Psoas muscle (tissue), 8 donors: Measurements from ENCODE around the gene BCKDK. TPM values are rescaled to one million over a fixed set of nuclear protein-coding genes. Genes with fewer than 3 reads are reported as not detected.

ENCODE experiments used
- ATAC-seq, 4 donors: fragments of 200-7000 bp; cut with Tn5 transposase; one replicate each; pipeline ENCODE4 v1.9.1; 2020; ENCODE audit warnings: moderate library complexity in 3 of 4, mild to moderate bottlenecking in 2 of 4
- DNase-seq, 2 donors: peaks; one replicate each; pipeline ENCODE4 v3.0.0-alpha.2; 2020
- H3K27ac ChIP-seq: fragments of 200-600 bp; one replicate; pipeline ENCODE4 v1.8.0; 2022
- H3K27me3 ChIP-seq, 3 donors: fragments of 200-600 bp in 1 of 3; one replicate each; pipeline versions ENCODE4 v1.6.1 to v1.8.0; 2013 to 2022; ENCODE audit warnings: low read length in 2 of 3, mild to moderate bottlenecking in 2 of 3, moderate library complexity in 1 of 3; ENCODE audit not compliant: insufficient read depth in 3 of 3
- H3K36me3 ChIP-seq, 2 donors: fragments of 200-600 bp in 1 of 2; one replicate each; pipeline versions ENCODE4 v1.6.1 to v1.8.0; 2013 to 2022; ENCODE audit warnings: low read depth in 1 of 2, mild to moderate bottlenecking in 1 of 2, moderate library complexity in 1 of 2; ENCODE audit not compliant: insufficient read depth in 1 of 2
- H3K4me1 ChIP-seq: fragments of 200-600 bp; one replicate; pipeline ENCODE4 v1.8.0; 2022
- H3K4me3 ChIP-seq: fragments of 200-600 bp; one replicate; pipeline ENCODE4 v1.8.0; 2022; ENCODE audit warnings: mild to moderate bottlenecking
- H3K9me3 ChIP-seq: fragments of 200-600 bp; one replicate; pipeline ENCODE4 v1.8.0; 2022
- WGBS, 3 donors: extraction: QIAGEN DNeasy Blood & Tissue Kit; methylation state at CpG; one replicate each; pipeline versions ENCODE4 v1.1.6 to v1.1.7; 2013; 5-methylcytosine and 5-hydroxymethylcytosine counted together
- intact Hi-C, 2 donors: fragments of 100-400 bp; cut with DNase I; formaldehyde crosslinking; loops; one replicate each; pipeline versions ENCODE4 v1.11.0 to v1.14.2; 2022
- polyA plus RNA-seq, 3 donors: library from polyadenylated mRNA; stranded (reverse); fragments of 200-250 nt; gene quantifications; one replicate each; pipeline ENCODE4 v1.2.3, GENCODE V29; 2013
- total RNA-seq, 4 donors: library from RNA; stranded (reverse); fragmentation: NEBNext Ultra II Directional in 2 of 4; extraction: Animal tissue kit (Norgen Biotek cat#: 25700) in 2 of 4; gene quantifications; one replicate each; pipeline versions ENCODE4 v1.2.1 to v1.2.4, GENCODE V29; 2021 to 2023
- TF ChIP-seq, protein P1 (sequence below): fragments of 200-600 bp; IDR thresholded peaks from one replicate; pipeline ENCODE4 v1.8.0; 2022; ENCODE audit warnings: antibody characterized with exemption
- donor health status: healthy with polysubstance abuse.
- donor health status: DM: no; HTN: no; CAD: no; lungs with moderate emphysema.
- donor health status: Bipolar disorder and iron deficiency.
- donor health status: healthy.
- donor health status: DM: yes; HTN: yes; CAD: no.
- donor health status: DM: no; HTN: no; CAD: no.
- donor health status: DM: no; HTN: no; CAD: no.
- donor health status: DM: yes; HTN: yes; CAD: no.

The BCKDK gene
- total and polyA plus RNA-seq, 7 donors = 36.7 to 72.8 (median 52.5) TPM

- Histone ChIP-seq H3K4me3 (no peak overlapping the region), H3K9me3 (no peaks in the 10 kb centered on the region), H3K27me3 (no peaks in the 10 kb centered on the region), H3K4me1 (peaks cover 11% of the 10 kb centered on the region), H3K27ac (peak overlapping the region; percentile 81), H3K36me3 (peaks cover 0 to 39% of the 10 kb centered on the region in 2 donors)
- ATAC-seq (no peak), DNase-seq (peak in 1 of 2 donors; percentile 55)
- TF ChIP-seq, protein P1, sequence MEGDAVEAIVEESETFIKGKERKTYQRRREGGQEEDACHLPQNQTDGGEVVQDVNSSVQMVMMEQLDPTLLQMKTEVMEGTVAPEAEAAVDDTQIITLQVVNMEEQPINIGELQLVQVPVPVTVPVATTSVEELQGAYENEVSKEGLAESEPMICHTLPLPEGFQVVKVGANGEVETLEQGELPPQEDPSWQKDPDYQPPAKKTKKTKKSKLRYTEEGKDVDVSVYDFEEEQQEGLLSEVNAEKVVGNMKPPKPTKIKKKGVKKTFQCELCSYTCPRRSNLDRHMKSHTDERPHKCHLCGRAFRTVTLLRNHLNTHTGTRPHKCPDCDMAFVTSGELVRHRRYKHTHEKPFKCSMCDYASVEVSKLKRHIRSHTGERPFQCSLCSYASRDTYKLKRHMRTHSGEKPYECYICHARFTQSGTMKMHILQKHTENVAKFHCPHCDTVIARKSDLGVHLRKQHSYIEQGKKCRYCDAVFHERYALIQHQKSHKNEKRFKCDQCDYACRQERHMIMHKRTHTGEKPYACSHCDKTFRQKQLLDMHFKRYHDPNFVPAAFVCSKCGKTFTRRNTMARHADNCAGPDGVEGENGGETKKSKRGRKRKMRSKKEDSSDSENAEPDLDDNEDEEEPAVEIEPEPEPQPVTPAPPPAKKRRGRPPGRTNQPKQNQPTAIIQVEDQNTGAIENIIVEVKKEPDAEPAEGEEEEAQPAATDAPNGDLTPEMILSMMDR = no peak
- 89 to 91% (median 91%) methylated on average over 44 to 56 of the region's 56 CpGs for WGBS, 3 donors
- intact Hi-C loops = no loop called here
Measured at GRCh38 chr16:31063843-31064611, 44.2 kb upstream of the BCKDK start.

GRCh38 chr16:31064882-31065461, 43.2 kb upstream of the BCKDK start:
- no peaks in the 10 kb centered on the region for H3K9me3 ChIP-seq
- no peaks in the 10 kb centered on the region for H3K27me3 ChIP-seq
- peaks cover 11% of the 10 kb centered on the region for H3K4me1 ChIP-seq
- DNase-seq (peak; percentile 80 to 84), ATAC-seq (peak; percentile 92 to 97 (median 94))
- TF ChIP-seq, protein P1 = no peak
- 25 to 34% (median 26%) methylated on average over 4 of the region's 4 CpGs for WGBS, 3 donors
- peaks cover 0 to 34% of the 10 kb centered on the region in 2 donors for H3K36me3 ChIP-seq
- intact Hi-C loops = no loop called here
- no peak overlapping the region for H3K4me3 ChIP-seq
- peak overlapping the region; percentile 81 for H3K27ac ChIP-seq

- WGBS, 3 donors = 91 to 96% (median 94%) methylated on average over 3 of the region's 3 CpGs
- H3K4me3 ChIP-seq = no peak overlapping the region
- no peak overlapping the region for H3K27ac ChIP-seq
- no peak for DNase-seq
- no peak for ATAC-seq
- intact Hi-C loops = no loop called here
- H3K4me1 ChIP-seq = peaks cover 15% of the 10 kb centered on the region
- H3K9me3 ChIP-seq = no peaks in the 10 kb centered on the region
- H3K36me3 ChIP-seq = peaks cover 0 to 10% of the 10 kb centered on the region in 2 donors
- TF ChIP-seq, protein P1 = no peak
- H3K27me3 ChIP-seq = no peaks in the 10 kb centered on the region
Measured at GRCh38 chr16:31067342-31067741, 40.8 kb upstream of the BCKDK start.

GRCh38 chr16:31071861-31072260, 36.3 kb upstream of the BCKDK start:
- H3K4me3 ChIP-seq = peak overlapping the region; percentile 93
- WGBS, 3 donors = 10 to 13% (median 12%) methylated on average over 4 of the region's 4 CpGs
- ATAC-seq = no peak

More at GRCh38 chr16:31071861-31072260, 36.3 kb upstream of the BCKDK start:
- TF ChIP-seq, protein P1 = no peak
- peaks cover 0 to 15% of the 10 kb centered on the region in 2 donors for H3K36me3 ChIP-seq
- intact Hi-C loops = loop anchor here (2.0 kb wide), 2 partner anchors 37 to 39 kb away; partner anchors contain the start of gene STX4 (in 1 of the 2)
- H3K9me3 ChIP-seq = no peaks in the 10 kb centered on the region
- H3K4me1 ChIP-seq = peaks cover 20% of the 10 kb centered on the region
- no peaks in the 10 kb centered on the region for H3K27me3 ChIP-seq
- H3K27ac ChIP-seq = peak overlapping the region; percentile 97
- DNase-seq = no peak
